Measurements from ENCODE around the gene NNAT.
"Not testable (repeated sequence)": the region's sequence is repeated elsewhere in the genome, so short reads cannot be mapped to it uniquely, and the experiment has no call there.

The NNAT gene

DNA sequence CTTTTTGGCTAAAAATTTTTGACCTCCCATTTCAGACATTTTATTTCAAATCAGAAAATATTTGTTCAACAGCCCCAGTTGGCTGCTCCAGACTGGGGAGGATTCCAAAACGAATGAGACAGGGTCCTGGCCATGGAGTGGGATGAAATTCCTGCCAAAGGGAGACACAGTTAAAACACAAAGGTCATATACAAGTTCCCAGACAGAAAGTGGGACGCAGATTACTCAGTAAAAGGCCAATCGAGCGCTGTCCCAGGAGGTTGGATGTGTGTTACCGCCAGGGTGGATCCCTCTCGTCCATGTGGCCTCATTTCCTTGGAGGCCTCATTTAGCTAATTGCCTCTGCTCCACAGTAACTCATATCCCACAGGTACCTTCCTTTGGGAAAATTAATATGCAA lies 41.8 kb upstream of the NNAT start:
- no peak for TF ChIP-seq CTCF (IDR thresholded peaks at IDR 0.05; ENCODE audit: control insufficient read depth, extremely low read depth, insufficient read depth)
- DNase-seq (ENCODE audit: low read depth), result no peak
- H3K4me3 ChIP-seq (ENCODE audit: low read depth, low read length), result no peak overlapping the region

DNA sequence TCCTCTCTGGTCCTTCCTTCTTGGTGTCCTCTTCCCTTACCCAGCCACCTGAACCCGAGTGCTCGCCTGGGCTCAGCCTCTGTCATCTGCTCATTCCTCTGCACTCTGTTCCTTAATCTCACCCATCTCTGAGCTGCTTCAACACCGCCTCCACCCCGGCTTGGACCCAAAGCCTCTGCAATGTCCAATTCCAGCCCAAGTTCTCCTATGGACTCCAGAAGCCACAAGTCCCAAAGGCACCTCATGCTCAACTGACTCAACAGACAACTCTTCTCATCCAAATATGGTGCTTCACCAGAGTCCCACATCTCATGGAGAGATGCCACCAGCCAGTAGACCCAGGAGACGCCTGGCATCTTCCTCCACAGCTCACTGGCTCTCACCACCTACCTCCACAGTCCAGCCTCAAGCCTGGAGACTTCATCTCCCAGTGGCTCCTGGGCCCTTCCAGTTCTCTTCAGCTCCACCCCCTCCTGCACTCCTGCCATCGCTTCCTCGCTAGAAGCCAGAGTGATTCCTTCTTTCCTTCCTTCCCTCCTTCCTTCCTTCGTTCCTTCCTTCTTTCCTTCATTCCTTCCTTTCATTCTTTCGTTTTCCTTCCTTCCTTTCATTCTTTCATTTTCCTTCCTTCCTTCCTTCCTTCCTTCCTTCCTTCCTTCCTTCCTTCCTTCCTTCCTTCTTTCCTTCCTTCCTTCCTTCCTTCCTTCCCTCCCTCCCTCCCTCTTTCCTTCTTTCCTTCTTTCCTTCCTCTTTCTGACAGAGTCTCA lies 40.9 kb upstream of the NNAT start:
- no peak for DNase-seq (ENCODE audit: low read depth)
- H3K4me3 ChIP-seq (ENCODE audit: low read depth, low read length), result no peak overlapping the region
- no peak for TF ChIP-seq CTCF (IDR thresholded peaks at IDR 0.05; ENCODE audit: control insufficient read depth, extremely low read depth, insufficient read depth)

- no peak overlapping the region for H3K4me3 ChIP-seq (ENCODE audit: low read depth, low read length)
- TF ChIP-seq CTCF (IDR thresholded peaks at IDR 0.05; ENCODE audit: control insufficient read depth, extremely low read depth, insufficient read depth), result no peak
- DNase-seq (ENCODE audit: low read depth), result no peak
Measured at GRCh38 chr20:37480919-37481318, 40.1 kb upstream of the NNAT start.

GRCh38 chr20:37481610-37482009 lies 39.4 kb upstream of the NNAT start:
- TF ChIP-seq CTCF (IDR thresholded peaks at IDR 0.05; ENCODE audit: control insufficient read depth, extremely low read depth, insufficient read depth), result no peak
- no peak for DNase-seq (ENCODE audit: low read depth)
- no peak overlapping the region for H3K4me3 ChIP-seq (ENCODE audit: low read depth, low read length)

DNA sequence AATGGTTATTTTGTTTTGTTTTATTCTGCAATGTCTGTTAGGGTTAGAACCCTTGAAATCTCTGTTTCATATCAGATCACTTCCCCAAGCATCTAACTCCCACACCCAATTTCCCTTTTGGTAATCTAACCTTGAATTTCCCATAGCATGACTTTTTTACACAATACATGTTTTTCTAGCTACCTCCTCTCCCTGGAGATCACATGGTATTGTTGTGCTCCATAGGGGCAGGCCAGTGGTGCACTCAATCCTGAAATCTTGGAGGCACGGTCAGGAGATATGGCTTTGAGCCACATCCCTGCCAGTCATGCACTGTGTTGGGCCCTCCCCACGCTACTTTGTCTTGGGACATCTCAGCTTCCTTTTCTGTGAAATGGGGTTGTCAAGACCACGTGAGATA lies 36.7 kb upstream of the NNAT start:
- H3K4me3 ChIP-seq (ENCODE audit: low read depth, low read length), result no peak overlapping the region
- no peak for DNase-seq (ENCODE audit: low read depth)
- no peak for TF ChIP-seq CTCF (IDR thresholded peaks at IDR 0.05; ENCODE audit: control insufficient read depth, extremely low read depth, insufficient read depth)

DNA sequence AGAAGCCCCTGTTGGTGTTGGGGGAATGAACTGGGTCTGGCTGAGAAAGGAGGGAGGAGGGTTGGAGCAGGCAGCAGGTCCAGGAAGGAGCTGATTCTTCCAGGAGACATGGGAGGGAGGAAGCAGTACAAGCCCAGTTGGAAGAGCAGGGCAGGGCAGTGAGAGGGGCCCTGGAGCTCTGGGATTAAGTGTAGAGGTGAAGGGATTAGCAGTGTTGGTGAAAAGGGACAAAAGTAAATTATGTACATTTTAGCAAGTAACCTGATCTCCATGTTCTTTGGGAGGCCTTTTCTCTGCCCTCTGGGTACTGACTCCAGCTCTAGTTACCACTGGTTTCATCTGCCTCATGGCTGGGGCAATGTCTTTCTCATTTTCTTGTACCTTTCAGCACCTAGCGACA lies 34.8 kb upstream of the NNAT start:
- not testable (repeated sequence) for H3K4me3 ChIP-seq (ENCODE audit: low read depth, low read length); DNase-seq (ENCODE audit: low read depth)

DNA sequence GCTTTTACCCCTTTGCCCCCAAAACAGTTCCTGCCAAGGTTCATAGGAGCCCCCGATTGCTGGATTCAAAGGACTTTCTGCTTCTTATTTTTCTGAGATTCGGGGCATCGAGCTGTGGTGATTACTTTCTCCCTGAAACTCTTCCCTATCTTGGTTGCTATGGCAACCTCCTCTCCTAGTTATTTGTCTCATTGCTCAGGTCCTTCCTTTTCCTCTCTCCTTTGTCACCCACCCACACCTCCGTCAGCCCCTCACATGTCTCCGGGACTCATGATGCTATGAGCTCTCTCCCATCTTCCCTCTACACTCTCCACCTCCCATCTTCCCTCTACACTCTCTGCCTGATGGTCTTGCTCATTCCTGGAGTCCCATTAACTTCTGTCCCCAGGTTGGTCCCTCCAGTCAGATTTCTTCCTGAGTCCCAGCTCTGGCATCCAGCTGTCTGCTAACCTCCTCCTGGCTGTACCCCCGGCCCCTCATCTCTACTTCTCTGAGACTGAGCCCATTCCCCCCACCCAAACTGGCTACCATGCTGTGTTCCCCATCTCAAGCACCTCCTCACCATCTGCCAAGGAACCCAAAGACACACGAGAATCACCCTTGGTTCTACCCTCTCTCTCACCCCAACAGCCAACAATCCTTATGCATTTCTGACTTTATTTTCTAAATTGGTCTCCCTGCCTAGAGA lies 30.2 kb upstream of the NNAT start:
- H3K4me3 ChIP-seq (ENCODE audit: low read depth, low read length), result no peak overlapping the region
- no peak for TF ChIP-seq CTCF (IDR thresholded peaks at IDR 0.05; ENCODE audit: control insufficient read depth, extremely low read depth, insufficient read depth)
- DNase-seq (ENCODE audit: low read depth), result no peak

Measured in LNCaP clone FGC (cell line).